SK-N-SH (cell line): ENCODE data around the gene SETD1A. TPM values are rescaled to one million over a fixed set of nuclear protein-coding genes. Genes with fewer than 3 reads are reported as not detected.

Experiments used
- CTCF ChIA-PET: fragments of 300-600, 350-600 bp; formaldehyde crosslinking; extraction: SDS; loops from one replicate; lab custom pipeline; 2021; lab: Yijun Ruan, JAX
- POLR2A ChIA-PET: fragments of 350-600 bp; sonication (Branson Sonifier 250); formaldehyde crosslinking; extraction: SDS; loops from one replicate; lab custom pipeline; 2020; ENCODE audit warnings: antibody characterized with exemption, inconsistent platforms; lab: Yijun Ruan, JAX
- DNase-seq: peaks from one replicate; pipeline ENCODE4 v3.0.0; 2012
- H2AFZ ChIP-seq: fragments of 200-600 bp; sonication (generic); 2 replicates; pipeline ENCODE4 v1.8.1; 2016; ENCODE audit warnings: antibody characterized with exemption, mild to moderate bottlenecking, low read depth
- H3F3A ChIP-seq: fragments of 200-600 bp; sonication (generic); replicated peaks from 2 replicates; pipeline ENCODE3; 2016; ENCODE audit warnings: antibody characterized with exemption, mild to moderate bottlenecking; ENCODE audit not compliant: insufficient read depth
- H3K27ac ChIP-seq, 2 experiments: fragments of 200-500 bp in 1 of 2; fragments of 200-600 bp in 1 of 2; sonication (Bioruptor generic) in 1 of 2; sonication (generic), shearing (Covaris generic) in 1 of 2; 2 replicates each; pipeline versions ENCODE4 v1.5.1 to v1.6.1; 2014 to 2016; ENCODE audit warnings: low read depth in 2 of 2, inconsistent platforms in 1 of 2, low read length in 1 of 2, mild to moderate bottlenecking in 1 of 2, mixed read lengths in 1 of 2
- H3K27me3 ChIP-seq: fragments of 200-600 bp; sonication (generic), shearing (Covaris generic); 2 replicates; pipeline ENCODE4 v1.6.1; 2016; ENCODE audit warnings: mixed run types; ENCODE audit not compliant: insufficient read depth
- H3K36me3 ChIP-seq, 2 experiments: fragments of 200-500 bp in 1 of 2; fragments of 200-600 bp in 1 of 2; sonication (Bioruptor generic) in 1 of 2; sonication (generic) in 1 of 2; replicated peaks in 1 of 2; 2 replicates each; pipeline versions ENCODE3 to v1.5.1; 2014 to 2016; ENCODE audit warnings: low read length in 1 of 2, mild to moderate bottlenecking in 1 of 2; ENCODE audit not compliant: insufficient read depth in 2 of 2, control insufficient read depth in 1 of 2
- H3K4me1 ChIP-seq, 2 experiments: fragments of 200-500 bp in 1 of 2; fragments of 200-600 bp in 1 of 2; sonication (Bioruptor generic) in 1 of 2; sonication (generic), shearing (Covaris generic) in 1 of 2; 2 replicates each; pipeline versions ENCODE4 v1.5.1 to v1.6.1; 2014 to 2016; ENCODE audit warnings: low read depth in 1 of 2, low read length in 1 of 2, mixed run types in 1 of 2; ENCODE audit not compliant: insufficient read depth in 2 of 2, control insufficient read depth in 1 of 2
- H3K4me2 ChIP-seq: fragments of 200-600 bp; sonication (generic), shearing (Covaris generic); 2 replicates; pipeline ENCODE4 v1.6.1; 2017; ENCODE audit warnings: mixed run types
- H3K4me3 ChIP-seq, 2 experiments: fragments of 200-500 bp in 1 of 2; fragments of 200-600 bp in 1 of 2; sonication (Bioruptor generic) in 1 of 2; sonication (generic), shearing (Covaris generic) in 1 of 2; 2 replicates each; pipeline versions ENCODE4 v1.5.1 to v1.8.1; 2014 to 2016; ENCODE audit warnings: low read depth in 2 of 2, inconsistent platforms in 1 of 2, low read length in 1 of 2, mild to moderate bottlenecking in 1 of 2, mixed read lengths in 1 of 2, moderate library complexity in 1 of 2
- H3K79me2 ChIP-seq: fragments of 200-600 bp; sonication (generic); 2 replicates; pipeline ENCODE4 v1.8.1; 2017; ENCODE audit warnings: mild to moderate bottlenecking; ENCODE audit not compliant: insufficient read depth
- H3K9ac ChIP-seq: fragments of 200-600 bp; sonication (generic); 2 replicates; pipeline ENCODE4 v1.6.1; 2017; ENCODE audit warnings: mixed run types
- H3K9me2 ChIP-seq: fragments of 200-600 bp; sonication (generic); 2 replicates; pipeline ENCODE4 v1.6.1; 2017; ENCODE audit warnings: mixed run types
- H3K9me3 ChIP-seq: fragments of 200-600 bp; sonication (generic); 2 replicates; pipeline ENCODE4 v1.6.1; 2017; ENCODE audit warnings: mixed run types, mild to moderate bottlenecking, moderate library complexity
- H4K20me1 ChIP-seq: fragments of 200-600 bp; sonication (generic); 2 replicates; pipeline ENCODE4 v1.6.1; 2017; ENCODE audit warnings: mild to moderate bottlenecking, mixed run types; ENCODE audit not compliant: insufficient read depth
- CTCF ChIP-seq: fragments of 200-600 bp; sonication (generic); IDR thresholded peaks from 2 replicates; pipeline ENCODE4 v1.6.1; 2017; ENCODE audit warnings: antibody characterized with exemption, mild to moderate bottlenecking, moderate library complexity
- ELF1 ChIP-seq: IDR thresholded peaks from 2 replicates; pipeline ENCODE4 v1.4.0; 2012
- IRF3 ChIP-seq: fragments of 150-350 bp; IDR thresholded peaks from 2 replicates; pipeline ENCODE4 v1.6.1; 2016; ENCODE audit warnings: mild to moderate bottlenecking, low read depth, low read length
- MAX ChIP-seq: IDR thresholded peaks from 2 replicates; pipeline ENCODE4 v1.4.0; 2012; ENCODE audit warnings: low read depth
- RCOR1 ChIP-seq: fragments of 150-350 bp; IDR thresholded peaks from 2 replicates; pipeline ENCODE4 v1.6.1; 2017; ENCODE audit warnings: antibody characterized with exemption, low read length
- RXRA ChIP-seq: IDR thresholded peaks from 2 replicates; pipeline ENCODE4 v1.4.0; 2012; ENCODE audit warnings: low read depth, mild to moderate bottlenecking, borderline replicate concordance
- SIN3A ChIP-seq: IDR thresholded peaks from 2 replicates; pipeline ENCODE4 v1.6.1; 2012; ENCODE audit warnings: low read depth, mild to moderate bottlenecking, low read length, moderate library complexity, borderline replicate concordance
- TAF1 ChIP-seq: IDR thresholded peaks from 2 replicates; pipeline ENCODE4 v1.6.1; 2012; ENCODE audit warnings: low read depth, mild to moderate bottlenecking, low read length, moderate library complexity, borderline replicate concordance
- USF2 ChIP-seq: fragments of 150-350 bp; IDR thresholded peaks from 2 replicates; pipeline ENCODE4 v1.6.1; 2017; ENCODE audit warnings: antibody characterized with exemption, low read length, low read depth, borderline replicate concordance
- YY1 ChIP-seq: IDR thresholded peaks from 2 replicates; pipeline ENCODE4 v1.4.0; 2012; ENCODE audit warnings: low read depth, mild to moderate bottlenecking
- ZBTB33 ChIP-seq: IDR thresholded peaks from 2 replicates; pipeline ENCODE4 v1.4.0; 2012; ENCODE audit warnings: low read depth, borderline replicate concordance
- WGBS: methylation state at CpG from one replicate; pipeline ENCODE4 v1.1.6; 2017; ENCODE audit warnings: low lambda C conversion rate; 5-methylcytosine and 5-hydroxymethylcytosine counted together
- polyA plus RNA-seq, 3 experiments: library from polyadenylated mRNA; depleted of rRNA; stranded (reverse); fragments of >200 nt; gene quantifications; 2 replicates each; pipeline ENCODE4 v1.2.3, GENCODE V29; 2012

SETD1A gene
- polyA plus RNA-seq, 1 of the 3 experiments (the other 2 are of a cell fraction) = 6.8 TPM

GRCh38 chr16:31022544-31023251, 65.1 kb downstream of the SETD1A start (continued):
- no peak for TF ChIP-seq IRF3
- TF ChIP-seq CTCF = no peak

GRCh38 chr16:31023252-31023602, 65.7 kb downstream of the SETD1A start:
- no peak overlapping the region for H3K4me2 ChIP-seq
- no peaks in the 10 kb centered on the region for H3K36me3 ChIP-seq
- DNase-seq = no peak
- H3K9me2 ChIP-seq = no peaks in the 10 kb centered on the region
- no peaks in the 10 kb centered on the region for H4K20me1 ChIP-seq
- CTCF ChIA-PET = interaction anchor here (1.0 to 2.0 kb wide), 2 partner anchors 12 to 38 kb away, joined by 3 to 6 read pairs; partner anchors contain the start of gene HSD3B7
- H3K9ac ChIP-seq = no peak overlapping the region
- no peak overlapping the region for H3K4me3 ChIP-seq
- POLR2A ChIA-PET = no interaction called here
- H3K27me3 ChIP-seq = no peaks in the 10 kb centered on the region
- H2AFZ ChIP-seq = no peak overlapping the region
- no peaks in the 10 kb centered on the region for H3K9me3 ChIP-seq
- TF ChIP-seq YY1 (no peak), RXRA (no peak), SIN3A (no peak), RCOR1 (no peak), ELF1 (no peak), TAF1 (no peak), MAX (no peak), USF2 (no peak), ZBTB33 (no peak)
- H3K79me2 ChIP-seq = no peaks in the 10 kb centered on the region
- whole genome bisulfite sequencing = 91% methylated on average over 4 of the region's 4 CpGs
- no peaks in the 10 kb centered on the region for H3K4me1 ChIP-seq
- no peak overlapping the region for H3K27ac ChIP-seq
- H3F3A ChIP-seq = no peaks in the 10 kb centered on the region
